ENCODE measurements around the gene USP44. TPM values are rescaled to one million over a fixed set of nuclear protein-coding genes. Genes with fewer than 3 reads are reported as not detected.

The USP44 gene
- polyA plus RNA-seq, 1 donor, result 0.93 TPM

DNA sequence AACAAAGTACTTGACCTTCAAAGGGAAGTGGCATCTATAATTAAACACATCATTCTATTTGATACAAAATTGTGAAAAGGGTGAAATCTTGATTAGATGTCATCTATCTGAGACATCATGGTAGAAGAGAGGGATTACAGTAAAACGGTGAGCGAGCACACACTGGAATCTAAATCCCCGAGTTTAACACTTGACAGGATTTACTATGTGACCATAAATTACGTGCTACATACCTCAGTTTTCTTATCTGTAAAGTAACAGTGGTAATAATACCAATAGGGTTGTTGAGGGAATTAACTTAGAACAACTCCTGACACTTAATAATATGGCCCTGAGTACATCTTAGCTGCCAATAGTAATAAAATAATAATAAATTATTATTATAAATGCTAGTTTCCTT lies 13.3 kb downstream of the USP44 start:
- no peak overlapping the region for H3K4me3 ChIP-seq (ENCODE audit: low read length)
- H3K9me3 ChIP-seq (ENCODE audit: control insufficient read depth, low read depth, low read length), result no peaks in the 10 kb centered on the region
- peaks cover 2% of the 10 kb centered on the region for H3K4me1 ChIP-seq (ENCODE audit: control insufficient read depth, insufficient read depth, low read length)
- H3K27me3 ChIP-seq (ENCODE audit: control insufficient read depth, insufficient read depth, low read length), result no peaks in the 10 kb centered on the region
- WGBS (ENCODE audit: insufficient coverage, low lambda C conversion rate), result no CpG with 5 or more reads among the region's 4 CpGs
- DNase-seq, result peak in 1 of 2 donors; percentile 54
- no peak overlapping the region for H3K27ac ChIP-seq (ENCODE audit: low read length)
- no peaks in the 10 kb centered on the region for H3K36me3 ChIP-seq (ENCODE audit: control insufficient read depth, insufficient read depth, low read length)

DNA sequence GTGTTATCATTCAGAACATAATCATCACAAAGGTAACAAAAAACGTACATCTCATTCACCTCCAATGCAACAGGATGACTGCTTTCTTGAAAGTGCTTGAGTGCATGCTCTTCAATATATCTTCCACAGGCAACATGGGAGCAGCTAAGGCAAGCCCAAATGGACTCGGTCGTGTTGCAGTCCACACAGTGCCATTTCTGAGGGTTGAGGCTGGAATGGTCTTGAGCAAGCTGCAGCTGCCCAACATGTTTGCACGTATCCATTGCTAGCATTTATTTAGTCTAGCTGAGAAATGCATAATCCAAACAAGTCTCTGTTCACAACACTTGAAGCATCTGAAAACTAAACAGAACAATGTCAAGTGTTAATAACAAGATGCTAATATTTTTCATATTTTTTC lies 17.3 kb downstream of the USP44 start:
- Histone ChIP-seq H3K27ac (ENCODE audit: low read length) (no peak overlapping the region), H3K36me3 (ENCODE audit: control insufficient read depth, insufficient read depth, low read length) (no peaks in the 10 kb centered on the region), H3K27me3 (ENCODE audit: control insufficient read depth, insufficient read depth, low read length) (no peaks in the 10 kb centered on the region), H3K9me3 (ENCODE audit: control insufficient read depth, low read depth, low read length) (no peaks in the 10 kb centered on the region), H3K4me3 (ENCODE audit: low read length) (no peak overlapping the region), H3K4me1 (ENCODE audit: control insufficient read depth, insufficient read depth, low read length) (peaks cover 2% of the 10 kb centered on the region)
- no peak for DNase-seq
- 20% methylated on average over 1 of the region's 4 CpGs for WGBS (ENCODE audit: insufficient coverage, low lambda C conversion rate)

DNA sequence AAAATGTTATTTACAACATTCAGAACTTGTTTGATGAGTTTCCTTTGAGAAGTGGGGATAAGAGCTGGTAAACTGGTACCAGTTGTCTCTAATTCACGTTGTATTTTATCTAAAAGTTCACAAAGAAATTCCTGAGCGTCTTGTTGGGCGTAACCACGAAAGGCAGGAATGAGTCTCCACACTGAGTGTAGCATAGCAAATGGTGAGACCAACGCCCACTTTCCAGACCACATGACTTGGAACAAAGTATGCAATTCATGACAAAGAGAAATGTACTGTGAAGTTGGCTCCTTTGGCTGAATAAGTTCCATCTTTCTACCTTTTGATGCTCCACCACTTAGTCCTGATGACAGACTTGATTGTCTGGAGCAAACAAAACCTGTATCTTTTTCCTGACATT lies 18.4 kb downstream of the USP44 start:
- Histone ChIP-seq H3K4me3 (ENCODE audit: low read length) (no peak overlapping the region), H3K9me3 (ENCODE audit: control insufficient read depth, low read depth, low read length) (no peaks in the 10 kb centered on the region), H3K4me1 (ENCODE audit: control insufficient read depth, insufficient read depth, low read length) (no peaks in the 10 kb centered on the region), H3K36me3 (ENCODE audit: control insufficient read depth, insufficient read depth, low read length) (no peaks in the 10 kb centered on the region), H3K27me3 (ENCODE audit: control insufficient read depth, insufficient read depth, low read length) (no peaks in the 10 kb centered on the region), H3K27ac (ENCODE audit: low read length) (no peak overlapping the region)
- no CpG with 5 or more reads among the region's 5 CpGs for WGBS (ENCODE audit: insufficient coverage, low lambda C conversion rate)
- no peak for DNase-seq

DNA sequence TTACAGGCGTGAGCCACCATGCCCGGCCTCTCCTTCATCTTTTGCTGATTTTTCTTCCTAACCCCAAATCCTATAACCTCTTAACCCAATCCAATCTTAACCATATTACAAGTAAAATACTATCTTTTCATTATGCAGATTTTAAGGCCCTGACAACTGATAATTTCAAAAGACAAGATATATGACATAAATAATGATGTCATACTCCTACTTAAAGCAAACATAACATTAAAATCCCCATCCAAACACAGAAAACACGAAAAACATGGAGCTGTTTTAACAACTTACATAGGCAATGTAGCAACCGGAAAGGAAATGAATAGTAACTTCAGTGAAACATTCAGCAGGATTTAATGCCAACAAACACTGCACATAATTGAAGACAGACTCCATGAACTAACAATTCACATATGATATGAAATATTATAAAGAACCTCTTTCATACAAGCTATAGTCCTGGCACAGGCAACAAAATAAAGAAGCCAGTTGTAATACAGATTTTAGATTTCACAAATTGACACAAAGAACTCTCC lies 21.5 kb downstream of the USP44 start:
- Histone ChIP-seq H3K36me3 (ENCODE audit: control insufficient read depth, insufficient read depth, low read length) (no peaks in the 10 kb centered on the region), H3K9me3 (ENCODE audit: control insufficient read depth, low read depth, low read length) (no peaks in the 10 kb centered on the region), H3K4me1 (ENCODE audit: control insufficient read depth, insufficient read depth, low read length) (no peaks in the 10 kb centered on the region), H3K27ac (ENCODE audit: low read length) (no peak overlapping the region), H3K4me3 (ENCODE audit: low read length) (no peak overlapping the region), H3K27me3 (ENCODE audit: control insufficient read depth, insufficient read depth, low read length) (no peaks in the 10 kb centered on the region)
- DNase-seq, result no peak
- WGBS (ENCODE audit: insufficient coverage, low lambda C conversion rate), result 67% methylated on average over 1 of the region's 4 CpGs

DNA sequence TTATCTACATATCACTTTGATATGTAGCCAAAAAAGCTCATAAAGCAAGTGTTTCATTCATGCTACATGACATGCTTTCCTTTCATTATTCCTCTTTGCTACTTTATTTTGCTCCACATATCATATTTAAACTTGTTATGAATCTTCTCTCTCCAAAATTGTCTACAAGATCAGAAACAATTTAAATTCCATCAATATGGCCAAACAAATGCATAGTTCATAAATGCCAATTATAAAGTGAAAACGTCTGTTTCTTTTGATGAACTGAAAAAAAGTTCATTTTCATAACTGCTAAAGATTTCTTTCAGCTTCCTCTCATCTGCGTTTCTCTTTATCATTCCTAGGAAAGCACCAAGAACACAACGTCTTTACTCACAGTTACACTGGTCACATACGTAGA lies 22.8 kb downstream of the USP44 start:
- H3K9me3 ChIP-seq (ENCODE audit: control insufficient read depth, low read depth, low read length), result no peaks in the 10 kb centered on the region
- H3K4me1 ChIP-seq (ENCODE audit: control insufficient read depth, insufficient read depth, low read length), result no peaks in the 10 kb centered on the region
- no peak for DNase-seq
- H3K27me3 ChIP-seq (ENCODE audit: control insufficient read depth, insufficient read depth, low read length), result no peaks in the 10 kb centered on the region
- H3K36me3 ChIP-seq (ENCODE audit: control insufficient read depth, insufficient read depth, low read length), result no peaks in the 10 kb centered on the region
- 76% methylated on average over 4 of the region's 4 CpGs for WGBS (ENCODE audit: insufficient coverage, low lambda C conversion rate)
- no peak overlapping the region for H3K27ac ChIP-seq (ENCODE audit: low read length)
- no peak overlapping the region for H3K4me3 ChIP-seq (ENCODE audit: low read length)

DNA sequence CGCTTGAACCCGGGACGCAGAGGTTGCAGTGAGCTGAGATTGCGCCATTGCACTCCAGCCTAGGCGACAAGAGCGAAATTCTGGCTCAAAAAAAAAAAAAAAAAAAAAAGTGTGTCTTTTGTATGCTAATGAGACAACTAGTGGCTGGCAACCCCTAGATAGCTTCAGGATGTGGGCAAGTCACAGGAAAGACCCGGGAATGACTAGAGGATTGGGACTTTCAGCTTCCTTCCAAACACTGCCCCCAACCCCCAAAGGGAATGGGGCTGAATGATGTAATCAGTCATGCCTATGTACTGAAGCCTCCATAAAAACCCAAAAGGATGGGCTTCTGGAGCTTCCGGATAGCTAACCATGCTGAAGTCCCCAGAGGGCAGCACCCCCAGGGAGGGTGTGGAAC lies 28.6 kb downstream of the USP44 start:
- no peaks in the 10 kb centered on the region for H3K36me3 ChIP-seq (ENCODE audit: control insufficient read depth, insufficient read depth, low read length)
- H3K9me3 ChIP-seq (ENCODE audit: control insufficient read depth, low read depth, low read length), result no peaks in the 10 kb centered on the region
- no peaks in the 10 kb centered on the region for H3K27me3 ChIP-seq (ENCODE audit: control insufficient read depth, insufficient read depth, low read length)
- H3K27ac ChIP-seq (ENCODE audit: low read length), result no peak overlapping the region
- no CpG with 5 or more reads among the region's 8 CpGs for WGBS (ENCODE audit: insufficient coverage, low lambda C conversion rate)
- DNase-seq, result no peak
- H3K4me3 ChIP-seq (ENCODE audit: low read length), result no peak overlapping the region
- H3K4me1 ChIP-seq (ENCODE audit: control insufficient read depth, insufficient read depth, low read length), result no peaks in the 10 kb centered on the region

DNA sequence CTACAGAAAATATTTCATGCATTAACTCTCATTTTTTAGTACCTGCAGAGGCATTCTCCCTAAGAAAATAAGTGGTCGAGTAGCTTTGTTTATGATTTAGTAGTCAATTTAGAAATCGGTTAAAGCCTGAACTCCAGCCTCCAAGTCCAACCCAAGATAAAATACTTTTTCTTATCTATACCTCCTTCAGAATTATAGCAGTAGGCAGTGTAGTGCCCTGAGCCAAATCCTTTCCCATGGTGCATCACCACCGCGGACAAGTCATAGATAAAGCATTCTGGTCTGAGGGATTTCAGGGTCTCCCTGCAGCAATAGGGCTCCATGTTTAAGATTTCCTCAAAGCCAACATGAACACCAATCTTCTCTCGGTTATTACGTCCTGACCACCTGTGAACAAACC lies 30.5 kb downstream of the USP44 start:
- Histone ChIP-seq H3K27ac (ENCODE audit: low read length) (no peak overlapping the region), H3K9me3 (ENCODE audit: control insufficient read depth, low read depth, low read length) (no peaks in the 10 kb centered on the region), H3K4me1 (ENCODE audit: control insufficient read depth, insufficient read depth, low read length) (no peaks in the 10 kb centered on the region), H3K4me3 (ENCODE audit: low read length) (no peak overlapping the region), H3K36me3 (ENCODE audit: control insufficient read depth, insufficient read depth, low read length) (no peaks in the 10 kb centered on the region), H3K27me3 (ENCODE audit: control insufficient read depth, insufficient read depth, low read length) (no peaks in the 10 kb centered on the region)
- WGBS (ENCODE audit: insufficient coverage, low lambda C conversion rate), result 73% methylated on average over 2 of the region's 6 CpGs
- no peak for DNase-seq

DNA sequence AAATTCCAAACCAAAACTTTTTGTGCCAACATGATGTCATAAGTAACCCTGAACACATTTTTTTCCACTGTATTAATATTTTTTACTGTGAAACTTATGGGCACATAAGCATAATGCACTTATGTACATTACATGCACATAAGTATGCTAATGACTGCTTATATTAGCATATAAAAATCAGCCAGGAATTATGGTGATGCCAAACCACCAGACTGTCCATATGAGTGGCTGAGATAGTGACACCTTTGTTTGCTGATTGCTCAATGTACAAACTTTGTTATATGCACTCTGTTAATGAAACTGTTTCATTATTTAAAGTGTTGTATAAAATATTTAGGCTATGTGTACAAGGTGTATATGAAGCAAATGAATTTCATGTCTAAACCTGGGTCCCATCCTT lies 32.3 kb downstream of the USP44 start:
- H3K36me3 ChIP-seq (ENCODE audit: control insufficient read depth, insufficient read depth, low read length), result peaks cover 6% of the 10 kb centered on the region
- H3K27ac ChIP-seq (ENCODE audit: low read length), result no peak overlapping the region
- no peak overlapping the region for H3K4me3 ChIP-seq (ENCODE audit: low read length)
- DNase-seq, result no peak
- H3K4me1 ChIP-seq (ENCODE audit: control insufficient read depth, insufficient read depth, low read length), result no peaks in the 10 kb centered on the region
- H3K27me3 ChIP-seq (ENCODE audit: control insufficient read depth, insufficient read depth, low read length), result no peaks in the 10 kb centered on the region
- H3K9me3 ChIP-seq (ENCODE audit: control insufficient read depth, low read depth, low read length), result no peaks in the 10 kb centered on the region

DNA sequence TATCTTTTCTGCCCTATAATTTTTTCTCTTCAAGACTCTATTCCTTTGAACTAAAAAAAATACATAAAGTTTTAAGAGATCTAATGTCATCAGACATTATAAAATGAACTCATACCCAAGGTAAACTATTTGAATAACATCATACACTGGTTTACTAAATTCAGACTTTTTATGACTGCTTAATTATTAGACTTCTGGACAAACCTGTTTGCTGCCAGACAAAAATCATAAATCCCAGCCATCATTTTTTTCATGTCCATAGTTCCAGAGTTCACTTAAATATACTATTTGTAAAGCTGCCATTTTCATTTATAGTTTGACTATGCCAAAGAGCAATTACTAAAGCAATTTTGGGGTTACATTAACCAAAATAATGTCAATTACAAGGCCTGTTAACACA lies 34.0 kb downstream of the USP44 start:
- Histone ChIP-seq H3K4me3 (ENCODE audit: low read length) (no peak overlapping the region), H3K9me3 (ENCODE audit: control insufficient read depth, low read depth, low read length) (no peaks in the 10 kb centered on the region), H3K27ac (ENCODE audit: low read length) (no peak overlapping the region), H3K27me3 (ENCODE audit: control insufficient read depth, insufficient read depth, low read length) (no peaks in the 10 kb centered on the region), H3K36me3 (ENCODE audit: control insufficient read depth, insufficient read depth, low read length) (peaks cover 22% of the 10 kb centered on the region), H3K4me1 (ENCODE audit: control insufficient read depth, insufficient read depth, low read length) (no peaks in the 10 kb centered on the region)
- DNase-seq, result peak; percentile 33 to 75

DNA sequence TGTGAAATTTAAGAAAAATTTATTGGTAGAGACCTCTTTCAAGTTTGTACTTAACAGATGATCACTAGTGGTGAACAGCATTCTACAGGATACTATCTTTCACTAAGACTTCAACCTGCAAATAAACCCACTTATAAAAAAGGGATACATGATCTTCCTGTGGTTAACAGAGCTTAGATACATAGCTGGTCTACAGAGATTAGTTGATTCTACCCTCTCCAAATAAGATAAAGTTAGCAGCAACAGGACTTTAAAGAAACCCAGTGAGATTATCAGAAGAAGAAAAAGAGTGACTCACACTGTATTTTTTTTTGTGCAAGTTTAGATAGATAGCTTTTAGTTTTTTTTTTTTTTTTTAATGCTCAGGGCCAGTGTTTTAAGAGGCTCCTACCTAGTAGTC lies 34.5 kb downstream of the USP44 start:
- no peak overlapping the region for H3K4me3 ChIP-seq (ENCODE audit: low read length)
- H3K27ac ChIP-seq (ENCODE audit: low read length), result no peak overlapping the region
- peaks cover 27% of the 10 kb centered on the region for H3K36me3 ChIP-seq (ENCODE audit: control insufficient read depth, insufficient read depth, low read length)
- no peaks in the 10 kb centered on the region for H3K4me1 ChIP-seq (ENCODE audit: control insufficient read depth, insufficient read depth, low read length)
- no peaks in the 10 kb centered on the region for H3K9me3 ChIP-seq (ENCODE audit: control insufficient read depth, low read depth, low read length)
- peak in 1 of 2 donors; percentile 16 for DNase-seq
- no peaks in the 10 kb centered on the region for H3K27me3 ChIP-seq (ENCODE audit: control insufficient read depth, insufficient read depth, low read length)

DNA sequence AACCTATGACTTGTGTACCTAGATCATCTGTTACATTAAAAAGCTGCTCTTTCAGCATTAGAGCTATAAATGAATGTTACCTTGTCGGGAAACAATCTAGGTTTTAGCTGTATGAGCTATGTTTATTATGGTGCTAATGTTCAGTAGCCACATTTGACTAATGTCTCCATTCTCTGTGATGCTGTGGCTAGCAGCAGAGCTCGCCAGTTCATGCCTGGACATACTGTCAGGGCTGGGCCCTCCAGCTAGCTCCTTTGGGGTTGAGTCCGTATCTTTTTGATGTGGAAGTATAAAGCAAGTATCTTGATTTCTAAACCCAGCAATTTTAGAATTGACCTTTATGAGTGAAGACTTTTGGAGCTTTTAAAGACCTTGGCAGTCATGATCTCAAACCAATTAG lies 36.1 kb downstream of the USP44 start:
- no peak for DNase-seq
- no peak overlapping the region for H3K4me3 ChIP-seq (ENCODE audit: low read length)
- no peak overlapping the region for H3K27ac ChIP-seq (ENCODE audit: low read length)
- no peaks in the 10 kb centered on the region for H3K9me3 ChIP-seq (ENCODE audit: control insufficient read depth, low read depth, low read length)
- no peaks in the 10 kb centered on the region for H3K4me1 ChIP-seq (ENCODE audit: control insufficient read depth, insufficient read depth, low read length)
- H3K27me3 ChIP-seq (ENCODE audit: control insufficient read depth, insufficient read depth, low read length), result no peaks in the 10 kb centered on the region
- whole genome bisulfite sequencing (ENCODE audit: insufficient coverage, low lambda C conversion rate), result no CpG with 5 or more reads among the region's 3 CpGs
- peaks cover 36% of the 10 kb centered on the region for H3K36me3 ChIP-seq (ENCODE audit: control insufficient read depth, insufficient read depth, low read length)

Measured in large intestine (tissue), 3 donors.